ENCODE results near the gene TRMT61A. TPM values are rescaled to one million over a fixed set of nuclear protein-coding genes. Genes with fewer than 3 reads are reported as not detected.

TRMT61A gene
- total and polyA plus RNA-seq, 9 of the 15 experiments (the other 6 are each of a cell fraction or from before 2014, with no cell fraction given) = 0.10 to 24.8 (median 5.1) TPM

DNA sequence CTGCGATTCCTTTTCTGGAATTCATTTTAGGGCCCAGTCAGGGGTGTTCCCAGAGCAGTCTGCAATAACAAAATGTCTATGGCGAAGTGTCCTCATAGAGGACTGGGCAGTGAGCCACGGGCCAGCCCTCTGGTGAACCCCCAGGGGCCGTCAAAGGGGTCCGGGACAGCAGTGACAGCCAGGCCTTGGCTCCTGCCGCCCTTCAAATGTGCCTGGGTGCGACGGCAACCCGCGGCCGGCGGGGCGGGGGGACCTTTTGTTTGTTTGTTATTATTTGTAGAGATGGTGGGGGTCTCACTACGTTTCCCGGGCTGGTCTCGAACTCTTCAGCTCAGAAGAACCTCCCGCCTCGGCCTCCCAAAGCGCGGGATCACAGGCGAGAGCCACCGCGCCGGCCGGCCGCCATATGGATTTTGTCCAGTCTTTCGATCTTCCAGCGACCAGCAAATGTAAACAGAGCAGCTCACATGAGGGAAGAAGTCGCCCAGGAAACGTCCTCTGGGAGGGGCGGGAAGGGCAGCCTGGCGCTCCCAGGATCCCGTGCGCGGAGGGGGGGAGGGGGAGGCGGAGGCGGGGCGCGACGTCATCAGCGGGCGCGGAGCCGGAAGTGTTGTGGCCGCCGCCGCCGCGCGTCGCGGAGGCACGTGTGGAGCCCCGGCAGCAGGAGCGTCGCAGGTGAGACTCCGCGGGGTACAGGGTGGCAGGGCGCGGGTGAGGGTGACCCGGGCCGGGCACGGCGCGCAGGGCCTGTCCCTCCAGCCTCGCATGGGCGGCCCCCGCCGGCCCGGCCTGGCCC lies at the start of gene TRMT61A (continued):
- TF ChIP-seq FOXK2 (conservative IDR thresholded peaks at IDR 0.05 in 1 of 2, IDR thresholded peaks at IDR 0.05 in 1 of 2; ENCODE audit: low read depth in 2 of 2) = peak; percentile 93 to 95
- TF ChIP-seq NFRKB (IDR thresholded peaks at IDR 0.05; ENCODE audit: low read depth) = 0 out of 2 replicates have a peak, but pooled peaks have one; percentile 39
- peak; percentile 43; the same call in 1 of the 2 replicates for TF ChIP-seq POLR2A (conservative IDR thresholded peaks at IDR 0.05)
- TF ChIP-seq, protein P1, sequence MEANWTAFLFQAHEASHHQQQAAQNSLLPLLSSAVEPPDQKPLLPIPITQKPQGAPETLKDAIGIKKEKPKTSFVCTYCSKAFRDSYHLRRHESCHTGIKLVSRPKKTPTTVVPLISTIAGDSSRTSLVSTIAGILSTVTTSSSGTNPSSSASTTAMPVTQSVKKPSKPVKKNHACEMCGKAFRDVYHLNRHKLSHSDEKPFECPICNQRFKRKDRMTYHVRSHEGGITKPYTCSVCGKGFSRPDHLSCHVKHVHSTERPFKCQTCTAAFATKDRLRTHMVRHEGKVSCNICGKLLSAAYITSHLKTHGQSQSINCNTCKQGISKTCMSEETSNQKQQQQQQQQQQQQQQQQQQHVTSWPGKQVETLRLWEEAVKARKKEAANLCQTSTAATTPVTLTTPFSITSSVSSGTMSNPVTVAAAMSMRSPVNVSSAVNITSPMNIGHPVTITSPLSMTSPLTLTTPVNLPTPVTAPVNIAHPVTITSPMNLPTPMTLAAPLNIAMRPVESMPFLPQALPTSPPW (CRISPR knock-in tag; IDR thresholded peaks at IDR 0.05) = peak; percentile 95
- TF ChIP-seq, protein P2, sequence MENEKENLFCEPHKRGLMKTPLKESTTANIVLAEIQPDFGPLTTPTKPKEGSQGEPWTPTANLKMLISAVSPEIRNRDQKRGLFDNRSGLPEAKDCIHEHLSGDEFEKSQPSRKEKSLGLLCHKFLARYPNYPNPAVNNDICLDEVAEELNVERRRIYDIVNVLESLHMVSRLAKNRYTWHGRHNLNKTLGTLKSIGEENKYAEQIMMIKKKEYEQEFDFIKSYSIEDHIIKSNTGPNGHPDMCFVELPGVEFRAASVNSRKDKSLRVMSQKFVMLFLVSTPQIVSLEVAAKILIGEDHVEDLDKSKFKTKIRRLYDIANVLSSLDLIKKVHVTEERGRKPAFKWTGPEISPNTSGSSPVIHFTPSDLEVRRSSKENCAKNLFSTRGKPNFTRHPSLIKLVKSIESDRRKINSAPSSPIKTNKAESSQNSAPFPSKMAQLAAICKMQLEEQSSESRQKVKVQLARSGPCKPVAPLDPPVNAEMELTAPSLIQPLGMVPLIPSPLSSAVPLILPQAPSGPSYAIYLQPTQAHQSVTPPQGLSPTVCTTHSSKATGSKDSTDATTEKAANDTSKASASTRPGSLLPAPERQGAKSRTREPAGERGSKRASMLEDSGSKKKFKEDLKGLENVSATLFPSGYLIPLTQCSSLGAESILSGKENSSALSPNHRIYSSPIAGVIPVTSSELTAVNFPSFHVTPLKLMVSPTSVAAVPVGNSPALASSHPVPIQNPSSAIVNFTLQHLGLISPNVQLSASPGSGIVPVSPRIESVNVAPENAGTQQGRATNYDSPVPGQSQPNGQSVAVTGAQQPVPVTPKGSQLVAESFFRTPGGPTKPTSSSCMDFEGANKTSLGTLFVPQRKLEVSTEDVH (IDR thresholded peaks at IDR 0.05; ENCODE audit: low read depth, partially characterized antibody) = no peak
- TF ChIP-seq, protein P3, sequence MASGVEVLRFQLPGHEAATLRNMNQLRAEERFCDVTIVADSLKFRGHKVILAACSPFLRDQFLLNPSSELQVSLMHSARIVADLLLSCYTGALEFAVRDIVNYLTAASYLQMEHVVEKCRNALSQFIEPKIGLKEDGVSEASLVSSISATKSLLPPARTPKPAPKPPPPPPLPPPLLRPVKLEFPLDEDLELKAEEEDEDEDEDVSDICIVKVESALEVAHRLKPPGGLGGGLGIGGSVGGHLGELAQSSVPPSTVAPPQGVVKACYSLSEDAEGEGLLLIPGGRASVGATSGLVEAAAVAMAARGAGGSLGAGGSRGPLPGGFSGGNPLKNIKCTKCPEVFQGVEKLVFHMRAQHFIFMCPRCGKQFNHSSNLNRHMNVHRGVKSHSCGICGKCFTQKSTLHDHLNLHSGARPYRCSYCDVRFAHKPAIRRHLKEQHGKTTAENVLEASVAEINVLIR (CRISPR knock-in tag; IDR thresholded peaks at IDR 0.05) = peak; percentile 61
- TF ChIP-seq GATAD2B (IDR thresholded peaks at IDR 0.05; ENCODE audit: borderline replicate concordance) = no peak
- TF ChIP-seq ZNF79 (CRISPR knock-in tag; IDR thresholded peaks at IDR 0.05; ENCODE audit: low read depth) = no peak
- TF ChIP-seq SMC3 (conservative IDR thresholded peaks at IDR 0.05; ENCODE audit: insufficient read depth, low read depth, low read length) = no peak
- TF ChIP-seq EWSR1 (IDR thresholded peaks at IDR 0.05; ENCODE audit: borderline replicate concordance, low read depth, partially characterized antibody) = no peak
- TF ChIP-seq, protein P4, sequence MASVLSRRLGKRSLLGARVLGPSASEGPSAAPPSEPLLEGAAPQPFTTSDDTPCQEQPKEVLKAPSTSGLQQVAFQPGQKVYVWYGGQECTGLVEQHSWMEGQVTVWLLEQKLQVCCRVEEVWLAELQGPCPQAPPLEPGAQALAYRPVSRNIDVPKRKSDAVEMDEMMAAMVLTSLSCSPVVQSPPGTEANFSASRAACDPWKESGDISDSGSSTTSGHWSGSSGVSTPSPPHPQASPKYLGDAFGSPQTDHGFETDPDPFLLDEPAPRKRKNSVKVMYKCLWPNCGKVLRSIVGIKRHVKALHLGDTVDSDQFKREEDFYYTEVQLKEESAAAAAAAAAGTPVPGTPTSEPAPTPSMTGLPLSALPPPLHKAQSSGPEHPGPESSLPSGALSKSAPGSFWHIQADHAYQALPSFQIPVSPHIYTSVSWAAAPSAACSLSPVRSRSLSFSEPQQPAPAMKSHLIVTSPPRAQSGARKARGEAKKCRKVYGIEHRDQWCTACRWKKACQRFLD (CRISPR knock-in tag; IDR thresholded peaks at IDR 0.05) = peak; percentile 80
- peak; percentile 97 to 99 for TF ChIP-seq SIN3A (IDR thresholded peaks at IDR 0.05; ENCODE audit: borderline replicate concordance in 2 of 2, control insufficient read depth in 1 of 2, low read depth in 2 of 2, low read length in 2 of 2)
- no peak for TF ChIP-seq CEBPG (CRISPR knock-in tag; IDR thresholded peaks at IDR 0.05)
- no peak for TF ChIP-seq CEBPG (tag; conservative IDR thresholded peaks at IDR 0.05 in 1 of 2, IDR thresholded peaks at IDR 0.05 in 1 of 2)
- TF ChIP-seq, protein P5, sequence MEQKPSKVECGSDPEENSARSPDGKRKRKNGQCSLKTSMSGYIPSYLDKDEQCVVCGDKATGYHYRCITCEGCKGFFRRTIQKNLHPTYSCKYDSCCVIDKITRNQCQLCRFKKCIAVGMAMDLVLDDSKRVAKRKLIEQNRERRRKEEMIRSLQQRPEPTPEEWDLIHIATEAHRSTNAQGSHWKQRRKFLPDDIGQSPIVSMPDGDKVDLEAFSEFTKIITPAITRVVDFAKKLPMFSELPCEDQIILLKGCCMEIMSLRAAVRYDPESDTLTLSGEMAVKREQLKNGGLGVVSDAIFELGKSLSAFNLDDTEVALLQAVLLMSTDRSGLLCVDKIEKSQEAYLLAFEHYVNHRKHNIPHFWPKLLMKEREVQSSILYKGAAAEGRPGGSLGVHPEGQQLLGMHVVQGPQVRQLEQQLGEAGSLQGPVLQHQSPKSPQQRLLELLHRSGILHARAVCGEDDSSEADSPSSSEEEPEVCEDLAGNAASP (IDR thresholded peaks at IDR 0.05) = no peak
- TF ChIP-seq, protein P6, sequence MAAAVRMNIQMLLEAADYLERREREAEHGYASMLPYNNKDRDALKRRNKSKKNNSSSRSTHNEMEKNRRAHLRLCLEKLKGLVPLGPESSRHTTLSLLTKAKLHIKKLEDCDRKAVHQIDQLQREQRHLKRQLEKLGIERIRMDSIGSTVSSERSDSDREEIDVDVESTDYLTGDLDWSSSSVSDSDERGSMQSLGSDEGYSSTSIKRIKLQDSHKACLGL (CRISPR knock-in tag; IDR thresholded peaks at IDR 0.05; ENCODE audit: borderline replicate concordance, poor library complexity, severe bottlenecking) = peak; percentile 98

All from K562 (cell line).